Peyer's patch (tissue), 4 donors: Measurements from ENCODE around the gene ASXL1.

ENCODE experiments used
- CTCF ChIP-seq, 6 experiments: fragments of 450-650 bp in 4 of 6; fragments of 200-600 bp in 2 of 6; sonication (generic) in 1 of 6; IDR thresholded peaks; one replicate each; pipeline ENCODE4 v1.5.1; 2017 to 2019; ENCODE audit warnings: antibody characterized with exemption in 6 of 6, mild to moderate bottlenecking in 3 of 6, moderate library complexity in 1 of 6
- POLR2A ChIP-seq, 2 donors: fragments of 450-650 bp; IDR thresholded peaks; one replicate each; pipeline ENCODE4 v1.5.1; 2017; ENCODE audit warnings: antibody characterized with exemption in 2 of 2, mild to moderate bottlenecking in 2 of 2, moderate library complexity in 2 of 2

GRCh38 chr20:32481311-32482142, 123.4 kb downstream of the ASXL1 start:
- TF ChIP-seq POLR2A (IDR thresholded peaks at IDR 0.05) (no peak), CTCF (IDR thresholded peaks at IDR 0.05) (no peak)
